ENCODE data around the gene CCL5. TPM values are rescaled to one million over a fixed set of nuclear protein-coding genes. Genes with fewer than 3 reads are reported as not detected.
A peak's percentile ranks its signal among the peaks of the same experiment; 100 is the strongest.

The CCL5 gene
- total and polyA plus RNA-seq, 2 donors (not counting 3 experiments of a cell fraction or from before 2014, with no cell fraction given): not detected

DNA sequence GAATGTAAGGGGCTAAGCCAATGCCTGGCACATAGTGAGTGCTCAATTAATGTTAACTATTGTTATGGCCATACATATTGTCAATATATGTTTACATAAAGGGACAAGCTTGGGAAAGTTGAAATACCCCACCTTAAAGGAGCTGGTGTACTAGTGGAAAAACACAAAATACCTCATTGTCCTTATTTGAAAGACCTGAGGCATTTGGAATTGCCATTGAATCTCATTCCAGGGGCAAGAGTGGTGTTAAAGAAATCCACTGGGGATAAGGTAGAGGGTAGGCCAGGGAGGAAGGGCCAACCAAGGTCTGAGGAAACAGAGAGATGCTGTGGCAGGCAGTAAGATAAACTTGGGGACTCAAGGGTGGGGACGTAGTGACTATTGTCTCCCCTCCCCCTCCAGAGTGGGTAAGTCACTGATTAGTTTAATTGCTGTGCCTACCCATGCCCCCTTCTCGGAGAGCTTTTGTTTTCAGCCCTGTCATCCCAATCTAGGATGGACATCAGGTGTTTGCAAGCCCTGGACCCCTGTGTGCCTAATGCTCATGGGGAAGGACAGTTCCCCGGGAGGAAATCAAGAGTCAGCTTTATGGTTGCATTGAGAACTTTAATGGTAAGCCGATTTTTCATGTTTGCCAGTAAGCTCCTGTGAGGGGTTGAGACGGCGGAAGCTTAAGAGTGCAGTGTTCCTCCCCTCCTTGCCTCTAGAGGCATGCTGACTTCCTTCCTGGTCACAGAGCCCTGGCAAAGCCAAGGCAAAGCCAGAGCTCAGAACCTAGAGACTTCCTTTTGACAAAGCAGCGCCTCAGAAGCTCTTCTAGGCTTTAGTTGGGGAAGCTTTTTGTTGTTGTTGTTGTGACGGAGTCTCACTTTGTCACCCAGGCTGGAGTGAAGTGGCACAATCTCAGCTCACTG is 9.0 kb downstream of the CCL5 start:
- Histone ChIP-seq H3K9me3 (replicated peaks; ENCODE audit: control insufficient read depth, insufficient read depth, low read length) (no peaks in the 10 kb centered on the region), H3K9ac (replicated peaks; ENCODE audit: extremely low read depth, insufficient read depth, low read length) (no peak overlapping the region), H3K36me3 (ENCODE audit: control insufficient read depth in 2 of 2, extremely low read depth in 1 of 2, insufficient read depth in 2 of 2, low read length in 2 of 2) (no peaks in the 10 kb centered on the region), H3K9me1 (replicated peaks; ENCODE audit: control insufficient read depth, extremely low read depth, insufficient read depth, low read length) (no peaks in the 10 kb centered on the region), H3K79me2 (ENCODE audit: control insufficient read depth, insufficient read depth, low read length) (no peaks in the 10 kb centered on the region), H3K4me3 (replicated peaks in 1 of 3; ENCODE audit: insufficient read depth in 1 of 3, low read depth in 1 of 3, low read length in 3 of 3) (no peak overlapping the region), H2AFZ (ENCODE audit: low read depth, low read length) (peak overlapping the region; percentile 50), H3K27me3 (ENCODE audit: control insufficient read depth in 2 of 2, insufficient read depth in 2 of 2, low read length in 2 of 2) (no peaks in the 10 kb centered on the region), H4K20me1 (replicated peaks; ENCODE audit: control insufficient read depth, extremely low read depth, insufficient read depth, low read length) (no peaks in the 10 kb centered on the region), H3K4me1 (ENCODE audit: control insufficient read depth, extremely low read depth, insufficient read depth, low read length) (peaks cover 22% of the 10 kb centered on the region), H3K27ac (ENCODE audit: insufficient read depth, low read depth, low read length) (no peak overlapping the region), H3K4me2 (ENCODE audit: insufficient read depth, low read length) (no peak overlapping the region)
- DNase-seq (ENCODE audit: low read depth, low spot score): no peak
- no peak for TF ChIP-seq POLR2A (IDR thresholded peaks at IDR 0.05; ENCODE audit: low read depth, low read length)
- TF ChIP-seq, protein P1, sequence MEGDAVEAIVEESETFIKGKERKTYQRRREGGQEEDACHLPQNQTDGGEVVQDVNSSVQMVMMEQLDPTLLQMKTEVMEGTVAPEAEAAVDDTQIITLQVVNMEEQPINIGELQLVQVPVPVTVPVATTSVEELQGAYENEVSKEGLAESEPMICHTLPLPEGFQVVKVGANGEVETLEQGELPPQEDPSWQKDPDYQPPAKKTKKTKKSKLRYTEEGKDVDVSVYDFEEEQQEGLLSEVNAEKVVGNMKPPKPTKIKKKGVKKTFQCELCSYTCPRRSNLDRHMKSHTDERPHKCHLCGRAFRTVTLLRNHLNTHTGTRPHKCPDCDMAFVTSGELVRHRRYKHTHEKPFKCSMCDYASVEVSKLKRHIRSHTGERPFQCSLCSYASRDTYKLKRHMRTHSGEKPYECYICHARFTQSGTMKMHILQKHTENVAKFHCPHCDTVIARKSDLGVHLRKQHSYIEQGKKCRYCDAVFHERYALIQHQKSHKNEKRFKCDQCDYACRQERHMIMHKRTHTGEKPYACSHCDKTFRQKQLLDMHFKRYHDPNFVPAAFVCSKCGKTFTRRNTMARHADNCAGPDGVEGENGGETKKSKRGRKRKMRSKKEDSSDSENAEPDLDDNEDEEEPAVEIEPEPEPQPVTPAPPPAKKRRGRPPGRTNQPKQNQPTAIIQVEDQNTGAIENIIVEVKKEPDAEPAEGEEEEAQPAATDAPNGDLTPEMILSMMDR (IDR thresholded peaks at IDR 0.05; ENCODE audit: extremely low read depth in 1 of 2, insufficient read depth in 1 of 2, low read depth in 1 of 2, low read length in 2 of 2): no peak
- TF ChIP-seq GATA2 (IDR thresholded peaks at IDR 0.05; ENCODE audit: insufficient read depth, insufficient read length, low read depth, low read length): no peak
- TF ChIP-seq, protein P2, sequence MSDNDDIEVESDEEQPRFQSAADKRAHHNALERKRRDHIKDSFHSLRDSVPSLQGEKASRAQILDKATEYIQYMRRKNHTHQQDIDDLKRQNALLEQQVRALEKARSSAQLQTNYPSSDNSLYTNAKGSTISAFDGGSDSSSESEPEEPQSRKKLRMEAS (IDR thresholded peaks at IDR 0.05; ENCODE audit: insufficient read depth, insufficient read length): no peak
- dilution Hi-C loops (cut with MboI; ENCODE audit: extremely low pct_ligation_motif_present, low sequenced_read_pairs) (no loop called here), intact Hi-C loops (cut with micrococcal nuclease) (no loop called here)
- no peak for FAIRE-seq
- POLR2A ChIA-PET: no interaction called here
- BruUV-seq (replicated peaks): no TSS peak
- CTCF ChIA-PET: interaction anchor here (0.9 to 1.8 kb wide), 4 partner anchors 10 to 74 kb away, joined by 3 to 13 read pairs (median 6); no protein-coding TSS in a partner anchor

Data from endothelial cell of umbilical vein (primary cell).